SHP77 (cell line): ENCODE results near the gene THAP7.

Experiments used
- DNase-seq, 2 experiments: peaks; one replicate each; lab custom pipeline; 2025; lab: John Stamatoyannopoulos, UW

Gene THAP7

DNA sequence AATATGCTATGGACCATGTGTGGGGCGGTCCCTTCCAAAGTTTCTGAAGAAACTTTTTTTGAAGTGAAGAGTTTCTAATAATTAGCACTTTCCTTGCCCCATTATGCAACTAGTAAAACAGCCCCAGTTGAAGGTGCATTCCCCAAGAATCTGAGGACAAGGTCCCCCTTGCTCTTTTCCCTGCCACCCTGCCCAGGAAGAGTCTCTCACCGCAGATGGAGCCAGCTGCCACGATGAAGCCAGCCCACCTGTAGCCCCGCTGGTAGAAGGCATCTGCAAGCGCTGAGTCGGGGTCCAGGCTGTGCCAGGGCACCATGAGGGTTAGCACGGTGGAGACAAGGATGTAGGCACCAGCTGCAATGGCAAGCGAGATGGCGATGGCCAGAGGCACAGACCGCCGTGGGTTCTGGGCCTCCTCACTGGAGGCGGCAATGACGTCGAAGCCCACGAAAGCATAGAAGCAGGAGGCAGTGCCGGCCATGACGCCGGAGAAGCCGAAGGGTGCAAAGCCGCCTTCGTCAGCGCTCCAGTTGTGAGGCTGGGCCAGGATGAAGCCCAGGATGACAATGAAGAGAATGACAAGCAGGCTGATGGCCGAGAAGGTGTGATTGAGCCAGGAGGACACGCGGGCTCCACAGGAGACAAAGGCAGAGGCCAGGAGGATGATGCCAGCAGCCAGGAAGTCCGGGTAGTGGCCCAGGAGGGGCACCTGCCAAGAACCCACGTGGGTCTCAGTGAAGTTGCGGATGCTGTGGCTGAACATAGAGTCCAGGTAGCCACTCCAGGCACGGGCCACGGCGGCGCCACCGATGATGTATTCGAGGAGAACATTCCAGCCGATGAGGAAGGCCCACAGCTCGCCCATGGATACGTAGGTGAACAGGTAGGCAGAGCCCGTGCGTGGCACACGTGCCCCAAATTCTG, 29.0 kb upstream of the THAP7 start:
- no peak for DNase-seq

DNA sequence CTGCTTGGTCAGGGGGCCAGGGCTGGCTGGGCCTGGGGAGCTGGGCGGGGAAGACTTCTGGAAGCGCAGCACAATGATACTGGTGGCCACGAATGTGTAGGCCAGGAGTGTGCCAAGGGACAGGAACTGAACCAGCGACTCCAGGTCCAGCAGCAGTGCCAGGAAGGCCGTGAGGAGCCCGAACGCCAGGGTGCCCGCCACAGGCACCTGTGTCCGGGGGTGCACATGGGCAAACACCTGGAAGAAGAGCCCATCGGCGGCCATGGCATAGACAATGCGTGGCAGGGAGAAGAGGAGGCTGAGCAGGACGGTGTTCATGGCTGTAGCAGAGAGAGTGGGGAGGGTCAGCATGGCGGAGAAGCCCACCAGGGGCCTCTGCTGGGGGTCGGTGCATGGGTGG, 28.1 kb upstream of the THAP7 start:
- DNase-seq, result no peak

DNA sequence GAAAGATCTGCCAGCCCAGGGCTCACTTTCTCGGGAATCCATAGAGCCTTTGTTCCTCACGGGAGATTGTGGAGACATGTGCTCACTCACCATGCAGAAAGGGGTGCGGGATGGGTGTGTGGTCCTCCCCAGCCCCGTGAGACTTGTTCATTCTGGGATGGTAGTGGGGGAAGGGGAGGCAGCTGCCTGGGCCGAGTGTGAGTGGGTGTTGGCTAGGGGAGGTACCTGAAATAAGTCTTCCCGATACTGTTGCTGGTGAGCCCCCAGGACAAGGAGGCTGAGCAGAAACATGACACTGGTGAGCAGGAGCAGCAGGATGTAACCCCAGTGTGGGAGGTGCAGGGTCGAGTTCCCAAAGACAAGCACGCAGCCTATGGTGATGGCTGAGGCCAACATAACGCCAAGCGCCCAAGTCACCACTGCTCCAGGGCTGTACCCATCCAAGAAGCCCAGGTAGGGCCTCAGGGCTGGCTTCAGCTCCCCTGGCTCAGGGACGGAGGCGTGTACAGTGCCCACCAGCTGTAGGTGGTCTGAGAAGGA, 27.6 kb upstream of the THAP7 start:
- DNase-seq, result no peak

DNA sequence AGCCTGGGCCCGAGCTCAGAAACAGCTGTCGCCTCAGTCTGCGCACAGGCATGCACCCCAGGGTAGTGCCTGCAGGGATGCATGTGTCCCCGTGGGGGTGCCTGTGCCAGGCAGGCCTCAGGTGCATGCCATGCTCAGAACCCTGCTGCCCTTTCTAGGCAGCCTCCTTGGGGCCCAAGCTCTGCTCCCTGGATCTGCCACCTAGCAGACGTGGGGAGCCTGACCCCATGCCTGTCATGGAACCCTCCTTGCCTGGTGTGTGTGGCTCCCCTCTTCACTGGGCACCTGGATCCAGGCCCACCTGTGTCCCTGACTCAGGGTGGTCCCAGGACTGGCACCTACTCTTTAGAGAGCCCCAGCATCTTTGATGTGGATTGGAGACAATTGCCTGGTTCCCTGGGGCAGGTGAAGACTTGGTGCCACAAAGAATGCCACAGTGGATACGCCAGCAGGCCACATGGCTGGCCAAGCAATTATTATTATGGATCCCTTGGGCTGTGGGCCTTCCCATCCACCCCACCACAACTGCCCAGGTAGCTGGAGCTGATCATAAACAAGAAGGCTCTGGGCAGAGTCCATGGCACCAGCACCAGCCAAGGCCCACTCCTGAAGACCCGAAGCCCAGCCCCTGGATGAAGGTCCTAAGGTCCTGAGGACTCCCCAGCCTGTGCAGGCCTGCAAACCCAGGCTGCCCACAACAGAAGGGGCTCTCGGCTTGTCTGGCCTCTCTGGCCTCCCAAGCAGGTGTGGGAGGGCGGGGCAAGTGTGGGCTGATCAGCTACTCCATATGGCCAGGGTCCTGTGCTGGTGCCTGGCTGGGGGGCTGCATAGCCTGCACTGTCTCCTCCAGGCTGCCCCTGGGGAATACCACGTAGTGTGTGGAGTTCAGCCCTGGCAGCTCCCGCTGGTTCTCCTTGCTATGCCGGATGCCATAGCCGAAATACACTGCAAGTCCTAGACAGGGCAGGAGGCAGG, 26.6 kb upstream of the THAP7 start:
- DNase-seq, result no peak

DNA sequence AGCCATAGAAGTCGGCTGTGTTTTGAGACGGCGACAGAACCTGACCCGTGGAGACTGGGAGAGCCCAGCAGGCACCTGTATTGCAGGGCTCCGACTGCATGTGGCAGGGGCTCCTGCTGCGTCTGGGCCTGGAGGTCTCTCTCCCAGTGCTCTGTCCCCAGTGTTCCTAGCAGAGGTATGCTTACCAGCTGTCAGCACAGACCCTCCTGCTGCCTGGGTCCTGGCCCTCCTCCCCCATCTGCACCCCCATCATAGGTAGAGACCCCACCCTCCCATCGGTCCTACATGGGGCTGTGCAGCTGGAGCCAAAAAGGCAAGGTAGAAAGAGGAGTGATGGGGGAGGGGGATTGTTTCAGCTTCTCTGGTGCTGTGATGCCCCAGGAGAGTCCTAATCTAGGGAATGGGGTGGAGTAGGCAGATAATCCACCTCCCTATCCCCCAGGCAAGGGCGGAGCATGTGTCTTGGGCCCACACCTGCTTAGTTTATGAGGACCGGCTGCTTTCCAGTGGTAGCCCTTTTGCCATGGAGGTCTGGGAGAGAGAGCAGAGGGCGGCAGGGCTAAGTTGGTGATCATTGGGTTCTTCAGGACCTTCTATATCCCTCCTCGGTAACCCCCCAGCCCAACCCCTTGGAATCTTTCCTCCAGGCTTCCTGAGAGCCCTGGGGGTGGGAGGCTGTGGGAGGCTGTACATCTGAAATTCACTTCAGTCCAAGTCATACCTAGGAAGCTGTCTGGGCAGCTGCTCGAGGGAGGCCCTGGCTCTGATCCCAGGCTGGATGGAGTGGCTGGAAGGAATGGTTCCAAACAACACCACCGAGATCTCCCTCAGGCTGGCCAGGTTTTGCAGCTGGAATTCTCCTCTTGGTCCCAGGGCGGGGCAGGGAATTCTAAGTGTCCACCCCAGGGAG, 25.1 kb upstream of the THAP7 start:
- DNase-seq, result peak in 1 of 2 experiments; percentile 18

DNA sequence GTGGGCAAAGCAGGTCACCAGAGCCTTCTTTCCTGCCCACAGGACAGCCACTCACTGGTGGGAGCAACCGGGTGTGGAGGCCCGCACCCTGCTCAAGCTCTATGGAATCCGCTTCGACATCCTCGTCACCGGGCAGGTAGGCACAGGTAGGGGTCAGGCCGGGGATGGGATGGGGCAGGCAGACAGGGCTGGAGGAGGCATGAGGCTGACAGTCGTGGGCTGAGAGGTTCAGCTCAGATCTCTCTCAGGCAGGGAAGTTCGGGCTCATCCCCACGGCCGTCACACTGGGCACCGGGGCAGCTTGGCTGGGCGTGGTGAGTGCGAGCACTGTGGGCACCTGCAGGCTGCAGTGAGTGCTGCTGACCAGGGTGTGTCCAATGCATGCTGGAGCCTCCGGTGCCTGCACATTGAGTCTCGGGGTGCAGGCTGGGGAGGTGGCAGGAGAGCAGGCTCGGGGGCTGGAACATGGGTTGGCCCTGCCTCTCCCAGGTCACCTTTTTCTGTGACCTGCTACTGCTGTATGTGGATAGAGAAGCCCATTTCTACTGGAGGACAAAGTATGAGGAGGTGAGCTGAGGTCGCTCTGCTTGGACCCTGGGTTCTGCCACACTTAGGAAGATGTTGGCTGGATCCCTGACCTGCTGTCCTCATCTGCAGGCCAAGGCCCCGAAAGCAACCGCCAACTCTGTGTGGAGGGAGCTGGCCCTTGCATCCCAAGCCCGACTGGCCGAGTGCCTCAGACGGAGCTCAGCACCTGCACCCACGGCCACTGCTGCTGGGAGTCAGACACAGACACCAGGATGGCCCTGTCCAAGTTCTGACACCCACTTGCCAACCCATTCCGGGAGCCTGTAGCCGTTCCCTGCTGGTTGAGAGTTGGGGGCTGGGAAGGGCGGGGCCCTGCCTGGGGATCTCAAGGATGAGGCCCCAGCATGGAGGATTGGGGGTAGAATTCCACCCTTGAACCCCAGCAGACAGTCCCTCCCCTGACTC, 24.1 kb upstream of the THAP7 start:
- no peak for DNase-seq

DNA sequence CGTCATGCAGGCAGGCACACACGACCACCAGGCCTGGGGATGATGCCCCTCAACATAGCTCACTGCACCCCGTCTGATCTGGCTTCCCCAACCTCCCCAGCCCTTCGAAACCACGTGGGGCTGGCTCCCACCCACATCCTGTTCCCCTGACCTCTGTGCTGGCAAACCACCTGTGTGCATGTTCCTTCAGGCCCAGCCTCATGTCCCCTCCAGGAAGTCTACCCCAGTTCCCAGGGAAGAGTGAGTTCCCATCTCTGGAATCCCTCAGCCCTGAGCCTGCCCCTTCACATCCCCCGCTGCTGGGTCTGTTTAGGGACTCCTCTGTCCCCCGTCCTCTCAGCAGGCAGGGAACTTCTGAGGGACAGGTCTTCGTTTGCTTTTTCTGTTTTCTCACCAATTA, 23.3 kb upstream of the THAP7 start:
- no peak for DNase-seq

DNA sequence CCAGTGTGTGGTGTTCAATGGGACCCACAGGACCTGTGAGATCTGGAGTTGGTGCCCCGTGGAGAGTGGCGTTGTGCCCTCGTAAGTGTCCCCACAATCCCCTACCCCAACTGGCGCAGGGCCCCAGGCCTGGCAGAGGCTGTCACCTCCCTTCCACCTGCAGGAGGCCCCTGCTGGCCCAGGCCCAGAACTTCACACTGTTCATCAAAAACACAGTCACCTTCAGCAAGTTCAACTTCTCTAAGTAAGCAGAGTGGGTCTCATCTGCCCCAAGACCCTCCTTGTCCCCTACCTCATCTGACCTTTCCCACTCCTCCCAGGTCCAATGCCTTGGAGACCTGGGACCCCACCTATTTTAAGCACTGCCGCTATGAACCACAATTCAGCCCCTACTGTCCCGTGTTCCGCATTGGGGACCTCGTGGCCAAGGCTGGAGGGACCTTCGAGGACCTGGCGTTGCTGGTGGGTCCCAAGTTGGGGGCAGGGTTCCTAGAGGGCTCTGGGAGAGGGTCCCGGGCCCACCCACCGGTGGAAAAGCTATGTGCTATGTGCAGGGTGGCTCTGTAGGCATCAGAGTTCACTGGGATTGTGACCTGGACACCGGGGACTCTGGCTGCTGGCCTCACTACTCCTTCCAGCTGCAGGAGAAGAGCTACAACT, 21.2 kb upstream of the THAP7 start:
- no peak for DNase-seq

DNA sequence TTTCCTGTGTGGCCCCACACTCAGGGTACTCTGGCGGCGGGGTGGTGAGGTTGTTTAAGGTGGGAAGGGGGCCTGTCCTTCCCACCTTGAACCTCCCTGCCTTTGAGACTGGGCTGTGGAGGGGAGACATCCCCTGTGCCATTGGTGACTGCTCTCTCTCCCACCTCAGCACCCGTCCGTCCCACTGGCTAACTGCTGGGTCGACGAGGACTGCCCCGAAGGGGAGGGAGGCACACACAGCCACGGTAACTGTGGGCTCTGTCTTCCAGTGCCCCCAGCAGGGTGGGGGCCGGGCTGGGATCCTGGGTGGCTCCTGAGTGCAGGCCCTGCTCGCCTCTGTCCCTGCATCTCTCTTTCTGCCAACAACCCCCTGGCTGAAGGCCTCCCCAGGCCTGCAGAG, 20.6 kb upstream of the THAP7 start:
- no peak for DNase-seq

DNA sequence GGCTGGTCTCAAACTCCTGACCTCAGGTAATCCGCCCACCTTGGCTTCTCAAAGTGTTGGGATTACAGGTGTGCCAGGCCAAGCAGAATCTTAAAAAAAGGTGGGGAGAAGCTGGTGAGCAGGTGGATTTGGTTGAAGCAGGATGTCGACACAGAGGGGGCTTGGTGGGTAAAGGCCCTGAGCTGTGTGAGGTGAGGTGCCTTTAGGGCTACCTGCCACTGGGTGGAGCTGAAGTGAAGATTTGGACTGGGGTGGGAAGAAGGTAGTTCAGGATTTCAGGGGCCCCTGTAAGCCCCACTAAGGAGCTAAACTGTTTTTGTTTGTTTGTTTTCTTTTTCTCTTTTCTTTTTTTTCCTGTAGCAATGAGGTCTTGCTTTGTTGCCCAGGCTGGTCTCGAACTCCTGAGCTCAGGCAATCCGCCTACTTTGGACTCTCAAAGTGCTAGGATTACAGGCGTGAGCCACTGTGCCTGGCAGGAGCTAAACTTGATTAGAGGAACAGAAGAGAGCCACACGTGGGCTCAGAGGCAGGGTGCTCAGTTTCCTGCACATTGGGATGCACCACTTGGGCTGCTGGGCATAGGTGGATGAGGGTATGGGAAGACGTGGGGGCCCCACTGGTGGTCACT, 19.0 kb upstream of the THAP7 start:
- peak in 1 of 2 experiments; percentile 7 for DNase-seq

DNA sequence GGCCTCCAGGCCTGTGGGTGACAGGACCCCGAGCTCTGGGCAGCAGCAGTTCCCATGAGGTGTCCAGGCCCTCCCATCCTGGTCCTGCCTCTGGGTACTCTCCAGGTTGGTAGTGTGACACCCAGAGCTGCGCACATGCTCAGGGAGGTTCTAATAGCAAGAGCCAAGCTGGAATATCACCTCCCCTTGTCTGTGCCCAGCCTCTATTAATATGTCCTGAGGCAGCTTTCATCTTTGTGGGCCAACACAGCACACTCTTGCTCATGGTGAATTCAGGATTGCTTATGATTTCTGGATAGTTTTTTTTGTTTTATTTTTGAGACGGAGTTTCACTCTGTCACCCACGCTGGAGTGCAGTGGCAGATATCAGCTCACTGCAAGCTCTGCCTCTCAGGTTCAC, 16.4 kb upstream of the THAP7 start:
- DNase-seq, result no peak

DNA sequence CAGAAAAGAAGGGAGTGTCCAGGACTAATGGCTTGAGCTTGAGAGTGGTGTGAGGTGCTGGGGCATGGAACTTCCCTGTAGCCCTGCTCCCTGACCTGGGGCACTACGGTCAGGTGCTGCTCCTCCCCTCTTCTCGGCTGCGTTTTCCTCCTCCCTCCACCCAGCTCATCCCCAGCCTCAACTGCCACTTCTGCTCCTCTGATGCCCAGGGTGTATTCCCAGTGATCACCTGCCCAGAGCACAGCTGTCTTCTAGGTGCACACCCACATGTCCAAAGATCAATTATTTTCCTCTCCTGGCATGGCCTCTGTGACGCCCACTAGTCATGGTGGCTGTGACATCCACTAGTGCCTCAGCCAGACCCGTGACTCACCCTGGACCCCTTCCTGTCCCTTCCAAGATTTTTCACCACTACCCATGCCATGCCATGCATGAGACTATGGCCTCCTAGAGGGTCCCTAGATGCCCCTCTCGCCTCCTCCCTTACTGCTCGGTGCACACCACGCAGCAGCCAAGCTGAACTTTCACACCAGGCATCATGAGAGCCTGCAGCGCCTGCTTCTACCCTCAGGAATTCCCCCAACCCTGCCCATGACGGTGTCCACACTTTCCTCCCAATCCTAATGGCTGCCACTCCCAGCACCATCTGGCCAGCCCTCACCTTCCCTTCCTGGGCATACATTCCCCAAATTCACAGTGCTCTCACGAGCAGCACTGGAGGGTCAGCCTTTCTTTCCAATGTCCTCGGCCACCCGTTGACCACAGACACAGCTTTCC, 14.9 kb upstream of the THAP7 start:
- no peak for DNase-seq

DNA sequence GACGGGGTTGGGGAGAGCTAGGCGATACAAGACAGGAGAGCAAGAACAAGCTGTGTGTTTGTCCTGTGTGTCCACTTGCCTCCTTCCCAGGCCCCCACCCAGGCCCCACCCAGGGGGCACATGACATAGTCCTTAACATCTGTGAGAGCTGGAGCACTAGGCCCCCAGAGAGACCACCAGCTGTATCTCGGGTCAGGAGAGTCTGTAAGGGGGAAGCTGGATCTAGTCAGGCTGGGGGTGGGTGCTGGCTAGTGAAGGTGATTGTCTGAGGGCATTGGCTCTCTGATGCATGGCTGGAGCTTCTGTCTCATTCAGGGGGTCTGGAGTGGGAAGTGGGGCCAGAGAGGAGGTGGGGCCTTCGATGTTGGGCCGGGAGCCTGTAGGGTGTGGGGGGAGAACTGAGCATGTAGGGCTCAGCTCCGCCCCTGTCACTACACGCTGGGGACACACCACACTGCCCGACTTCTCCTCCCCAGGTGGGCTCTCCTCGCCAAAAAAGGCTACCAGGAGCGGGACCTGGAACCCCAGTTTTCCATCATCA, 13.6 kb upstream of the THAP7 start:
- DNase-seq, result no peak

DNA sequence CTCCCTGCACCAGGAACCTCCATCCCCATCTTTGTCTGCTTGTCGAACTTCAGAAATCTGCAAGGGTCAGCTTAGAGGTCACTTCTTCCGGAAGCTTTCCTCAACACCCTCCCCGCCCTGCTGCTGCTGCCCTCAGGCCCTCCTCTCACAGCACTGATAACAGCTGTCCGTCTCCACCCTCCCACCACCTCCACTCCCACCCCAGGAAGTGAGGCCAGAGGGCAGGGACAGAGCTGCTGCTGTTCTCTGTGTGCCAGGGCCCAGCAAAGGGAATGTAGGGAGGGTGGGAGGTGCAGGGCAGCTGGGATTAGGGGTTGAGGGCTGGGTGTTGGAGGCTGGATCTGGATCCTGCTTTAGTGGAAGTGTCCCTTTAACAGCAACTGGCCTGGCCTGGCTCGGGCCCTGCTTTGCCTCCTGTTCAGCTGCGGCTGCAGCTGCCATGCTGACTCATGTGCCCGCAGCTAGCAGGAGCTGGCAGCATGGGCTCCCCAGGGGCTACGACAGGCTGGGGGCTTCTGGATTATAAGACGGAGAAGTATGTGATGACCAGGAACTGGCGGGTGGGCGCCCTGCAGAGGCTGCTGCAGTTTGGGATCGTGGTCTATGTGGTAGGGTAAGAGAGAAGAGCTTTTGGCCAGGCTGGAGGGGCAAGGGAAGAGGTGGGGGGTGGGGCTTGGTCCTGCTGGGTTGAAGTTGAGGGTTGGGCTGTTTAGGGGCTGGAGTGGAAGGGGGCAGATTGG, 13.0 kb upstream of the THAP7 start, which contains the start of gene P2RX6:
TSS of gene P2RX6 (plus strand) at position 440 of the 740 bp plus-strand sequence. CDS start at position 450, 10 bp downstream.
- peak; percentile 60 to 64 for DNase-seq

DNA sequence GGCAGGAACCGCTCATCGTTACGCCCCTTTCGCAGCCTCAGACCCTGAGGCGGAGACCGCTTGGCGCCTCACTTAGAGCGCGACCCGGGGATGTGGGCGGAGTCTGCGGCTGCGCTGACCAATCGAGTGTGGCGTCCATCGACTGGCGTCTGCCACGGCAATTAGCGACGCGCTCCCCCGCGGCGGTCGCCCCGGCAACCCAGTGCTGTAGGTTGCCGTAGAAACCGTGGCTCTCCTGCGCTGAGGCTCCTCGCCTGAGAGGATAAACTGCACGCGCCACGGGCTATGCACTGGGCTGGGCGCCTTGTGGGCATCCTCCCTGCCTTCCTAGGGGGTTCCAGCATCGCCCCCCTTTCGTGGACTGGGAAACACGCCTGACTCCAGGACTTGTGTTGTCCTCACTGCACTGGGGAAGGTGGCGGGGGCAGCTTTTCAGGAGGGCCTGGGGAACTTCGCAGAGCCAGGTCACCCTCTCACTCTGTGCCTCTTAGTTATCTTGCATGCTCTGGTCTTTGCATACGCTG, 12.3 kb upstream of the THAP7 start:
- DNase-seq, result peak; percentile 94 to 96

DNA sequence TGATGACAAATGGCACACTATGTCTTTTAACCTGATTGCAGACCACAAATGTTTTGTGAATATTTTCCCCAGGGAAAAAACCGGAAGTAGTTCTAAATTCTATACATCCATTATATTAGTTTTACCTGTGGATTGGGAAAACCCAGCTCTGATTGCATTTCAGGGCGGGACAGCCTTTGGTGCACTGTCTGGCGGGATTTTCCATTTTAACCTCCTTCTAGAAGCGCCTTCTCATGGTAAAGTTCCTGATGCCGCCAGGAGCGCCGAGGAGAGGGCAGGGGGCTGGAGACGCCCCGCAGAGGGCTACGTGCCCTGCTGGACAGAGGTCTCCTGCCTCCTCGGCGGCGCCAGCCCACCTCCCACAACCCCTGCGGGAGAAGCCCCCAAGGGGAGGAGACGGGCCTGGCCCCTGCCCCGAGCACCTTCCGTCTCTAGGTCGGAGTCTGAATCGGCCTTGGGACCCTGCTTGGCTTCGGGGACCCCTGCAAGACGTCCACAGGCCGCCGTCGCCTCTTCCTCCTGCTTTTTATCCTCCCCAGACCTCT, 11.8 kb upstream of the THAP7 start:
- no peak for DNase-seq
